HEK293 (cell line): ENCODE measurements around the gene GRIP1.

Source experiments
- CTCF ChIA-PET: fragments of 350-600 bp; formaldehyde crosslinking; extraction: SDS; loops from one replicate; lab custom pipeline; 2021; ENCODE audit warnings: antibody characterized with exemption; lab: Yijun Ruan, JAX
- POLR2A ChIA-PET: fragments of 300-600 bp; formaldehyde crosslinking; extraction: SDS; loops from one replicate; lab custom pipeline; 2020; ENCODE audit warnings: antibody characterized with exemption, inconsistent platforms; lab: Yijun Ruan, JAX
- H3K27ac ChIP-seq: fragments of 200-500 bp; sonication (Bioruptor generic); 2 replicates; pipeline ENCODE4 v1.5.1; 2014; ENCODE audit warnings: low read depth, low read length, control low read depth, inconsistent platforms; ENCODE audit errors: extremely low read depth
- H3K36me3 ChIP-seq, 2 experiments: fragments of 200-500 bp in 1 of 2; sonication (Bioruptor generic) in 1 of 2; 1 replicate in 1 of 2; 2 replicates in 1 of 2; pipeline ENCODE4 v1.5.1; 2014 to 2017; ENCODE audit warnings: inconsistent platforms in 2 of 2, low read length in 2 of 2; ENCODE audit not compliant: control insufficient read depth in 2 of 2, insufficient read depth in 1 of 2
- H3K4me1 ChIP-seq: fragments of 200-500 bp; sonication (Bioruptor generic); 2 replicates; pipeline ENCODE4 v1.5.1; 2014; ENCODE audit warnings: mild to moderate bottlenecking, low read length, inconsistent platforms; ENCODE audit not compliant: control insufficient read depth, insufficient read depth
- H3K4me3 ChIP-seq: 2 replicates; pipeline ENCODE4 v1.5.1; 2011; ENCODE audit warnings: low read depth, mild to moderate bottlenecking, control low read depth, low read length, moderate library complexity
- H3K9me3 ChIP-seq: fragments of 200-500 bp; sonication (Bioruptor generic); 2 replicates; pipeline ENCODE4 v1.5.1; 2014; ENCODE audit warnings: low read depth, low read length, inconsistent platforms; ENCODE audit not compliant: control insufficient read depth, insufficient read depth
- BCL11A ChIP-seq: fragments of 450-650 bp; formaldehyde crosslinking; IDR thresholded peaks from 2 replicates; pipeline ENCODE4 v1.5.1; 2016; ENCODE audit warnings: low read depth, missing biosample characterization, missing genetic modification characterization
- EGR2 ChIP-seq: fragments of 450-650 bp; formaldehyde crosslinking; IDR thresholded peaks from 2 replicates; pipeline ENCODE4 v1.5.1; 2016; ENCODE audit warnings: low read depth, missing biosample characterization, missing genetic modification characterization
- GLI4 ChIP-seq: fragments of 450-650 bp; formaldehyde crosslinking; IDR thresholded peaks from 2 replicates; pipeline ENCODE4 v1.5.1; 2016; ENCODE audit warnings: missing biosample characterization, missing genetic modification characterization
- MZF1 ChIP-seq: fragments of 450-650 bp; formaldehyde crosslinking; IDR thresholded peaks from 2 replicates; pipeline ENCODE4 v1.5.1; 2017; ENCODE audit warnings: missing biosample characterization, missing genetic modification characterization, borderline replicate concordance
- OVOL3 ChIP-seq: fragments of 450-650 bp; formaldehyde crosslinking; IDR thresholded peaks from 2 replicates; pipeline ENCODE4 v1.5.1; 2016; ENCODE audit warnings: missing biosample characterization, missing genetic modification characterization
- PRDM6 ChIP-seq: fragments of 450-650 bp; formaldehyde crosslinking; IDR thresholded peaks from 2 replicates; pipeline ENCODE4 v1.5.1; 2017; ENCODE audit warnings: missing biosample characterization, missing genetic modification characterization
- TSHZ1 ChIP-seq: fragments of 450-650 bp; formaldehyde crosslinking; IDR thresholded peaks from 2 replicates; pipeline ENCODE4 v1.5.1; 2016; ENCODE audit warnings: missing biosample characterization, missing genetic modification characterization, borderline replicate concordance
- WT1 ChIP-seq: fragments of 450-650 bp; formaldehyde crosslinking; IDR thresholded peaks from 2 replicates; pipeline ENCODE4 v1.5.1; 2016; ENCODE audit warnings: missing biosample characterization, missing genetic modification characterization
- ZNF248 ChIP-seq: fragments of 450-650 bp; formaldehyde crosslinking; IDR thresholded peaks from 2 replicates; pipeline ENCODE4 v1.5.1; 2017; ENCODE audit warnings: missing biosample characterization, missing genetic modification characterization
- ZNF449 ChIP-seq: fragments of 450-650 bp; formaldehyde crosslinking; IDR thresholded peaks from 2 replicates; pipeline ENCODE4 v1.5.1; 2017; ENCODE audit warnings: missing biosample characterization, mild to moderate bottlenecking, missing genetic modification characterization, moderate library complexity
- ZNF654 ChIP-seq: fragments of 450-650 bp; formaldehyde crosslinking; IDR thresholded peaks from 2 replicates; pipeline ENCODE4 v1.5.1; 2016; ENCODE audit warnings: low read depth, missing biosample characterization, missing genetic modification characterization
- ZNF692 ChIP-seq: fragments of 450-650 bp; formaldehyde crosslinking; IDR thresholded peaks from 2 replicates; pipeline ENCODE4 v1.5.1; 2016; ENCODE audit warnings: missing biosample characterization, missing genetic modification characterization
- ZNF747 ChIP-seq: fragments of 450-650 bp; formaldehyde crosslinking; IDR thresholded peaks from 2 replicates; pipeline ENCODE4 v1.5.1; 2016; ENCODE audit warnings: missing biosample characterization, missing genetic modification characterization

The GRIP1 gene

GRCh38 chr12:66719862-66720261 lies 41.0 kb upstream of the GRIP1 start (continued):
- TF ChIP-seq TSHZ1 (tag by site-specific recombination), result no peak

GRCh38 chr12:66717036-66717673 lies 38.3 kb upstream of the GRIP1 start:
- TF ChIP-seq ZNF654 (peak; percentile 37), PRDM6 (tag by site-specific recombination) (0 out of 2 replicates have a peak, but pooled peaks have one; percentile 41), ZNF449 (tag by site-specific recombination) (no peak), ZNF248 (no peak), ZNF692 (tag by site-specific recombination) (peak; percentile 23; the same call in 1 of the 2 replicates)
- Histone ChIP-seq H3K27ac (no peak overlapping the region), H3K36me3 (no peaks in the 10 kb centered on the region), H3K9me3 (no peaks in the 10 kb centered on the region), H3K4me1 (no peaks in the 10 kb centered on the region), H3K4me3 (no peak overlapping the region)
- CTCF ChIA-PET, result interaction anchor here (0.6 to 2.3 kb wide), 8 partner anchors 9 to 644 kb away, joined by 3 to 11 read pairs (median 4); no protein-coding TSS in a partner anchor
- POLR2A ChIA-PET, result no interaction called here

GRCh38 chr12:66716522-66716921 lies 37.6 kb upstream of the GRIP1 start:
- POLR2A ChIA-PET, result no interaction called here
- Histone ChIP-seq H3K4me1 (no peaks in the 10 kb centered on the region), H3K9me3 (no peaks in the 10 kb centered on the region), H3K4me3 (no peak overlapping the region), H3K36me3 (no peaks in the 10 kb centered on the region), H3K27ac (no peak overlapping the region)
- TF ChIP-seq WT1 (tag by site-specific recombination), result no peak
- TF ChIP-seq MZF1 (tag by site-specific recombination), result no peak
- TF ChIP-seq OVOL3 (tag by site-specific recombination), result no peak
- TF ChIP-seq BCL11A (tag by site-specific recombination), result no peak
- TF ChIP-seq GLI4 (tag by site-specific recombination), result no peak
- 0 out of 2 replicates have a peak, but pooled peaks have one; percentile 9 for TF ChIP-seq EGR2 (tag by site-specific recombination)
- TF ChIP-seq ZNF747 (tag by site-specific recombination), result no peak
- CTCF ChIA-PET, result interaction anchor here (0.6 to 1.1 kb wide), 4 partner anchors 19 to 645 kb away, joined by 3 read pairs; no protein-coding TSS in a partner anchor
